Skeletal muscle cell (primary cell): ENCODE results near the gene TAAR9.
A peak's percentile ranks its signal among the peaks of the same experiment; 100 is the strongest.
"Not testable (repeated sequence)": the region's sequence is repeated elsewhere in the genome, so short reads cannot be mapped to it uniquely, and the experiment has no call there.

Experiments used
- DNase-seq: peaks from one replicate; pipeline ENCODE4 v3.0.0-alpha.2; 2010; ENCODE audit warnings: low read depth
- H3K4me3 ChIP-seq: 2 replicates; pipeline ENCODE4 v1.5.1; 2011; ENCODE audit warnings: low read depth, mild to moderate bottlenecking, control low read depth, low read length, moderate library complexity

The TAAR9 gene

DNA sequence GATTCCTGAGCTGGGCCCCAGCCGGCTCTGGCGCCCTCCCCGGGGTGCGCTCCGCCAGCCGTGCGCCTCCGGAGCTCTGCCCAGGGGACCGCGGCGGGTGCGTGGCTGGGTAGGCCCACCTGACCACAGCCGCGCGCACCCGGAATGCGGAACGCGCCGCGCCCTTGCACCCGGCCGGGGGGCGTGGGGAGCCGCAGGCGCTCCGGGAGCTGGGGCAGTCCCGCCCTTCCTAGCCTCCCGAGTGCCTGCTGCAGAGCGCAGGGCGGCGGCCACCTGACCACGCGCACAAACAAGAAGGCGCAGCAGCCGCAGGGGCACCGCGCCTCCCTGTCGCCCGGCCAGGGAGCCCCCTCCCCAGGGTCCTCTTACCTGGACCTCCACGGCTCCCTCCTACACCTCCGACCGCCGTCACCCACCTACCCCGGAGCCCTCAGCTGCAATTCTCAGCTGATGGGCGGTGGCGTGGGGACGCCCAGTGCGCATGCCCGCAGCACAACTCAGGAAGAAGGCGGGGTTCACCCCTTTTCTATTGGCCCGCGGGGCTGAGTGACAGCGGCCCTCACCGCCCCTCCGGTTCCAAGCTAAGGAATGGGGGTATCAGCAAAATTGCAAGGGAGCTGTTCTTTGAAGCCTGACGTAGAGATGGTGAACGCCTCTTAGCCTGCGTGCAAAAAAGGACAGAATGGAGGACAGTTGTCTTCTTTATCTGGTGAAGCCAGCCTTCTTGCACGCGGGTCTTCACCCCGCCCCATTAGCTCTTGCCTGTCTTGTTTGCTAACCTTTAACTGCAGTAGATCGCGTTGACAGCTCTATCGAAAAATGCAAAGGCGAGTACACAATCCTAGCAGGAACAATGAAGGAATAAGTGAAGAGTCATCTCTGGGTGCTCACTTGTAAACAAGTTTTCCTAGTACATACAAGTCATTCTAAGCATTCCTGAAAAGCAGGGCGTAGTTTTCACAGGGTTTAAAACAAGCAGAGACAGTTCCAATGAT lies 25.1 kb upstream of the TAAR9 start, which contains the start of gene STX7:
Gene STX7, minus strand, starts transcription at position 479 of the 995 bp plus-strand sequence. CDS start 9,586 bp downstream, outside the sequence.
- DNase-seq = peak; percentile 47
- peak within 1 kb of the TSS; percentile 83 for H3K4me3 ChIP-seq

DNA sequence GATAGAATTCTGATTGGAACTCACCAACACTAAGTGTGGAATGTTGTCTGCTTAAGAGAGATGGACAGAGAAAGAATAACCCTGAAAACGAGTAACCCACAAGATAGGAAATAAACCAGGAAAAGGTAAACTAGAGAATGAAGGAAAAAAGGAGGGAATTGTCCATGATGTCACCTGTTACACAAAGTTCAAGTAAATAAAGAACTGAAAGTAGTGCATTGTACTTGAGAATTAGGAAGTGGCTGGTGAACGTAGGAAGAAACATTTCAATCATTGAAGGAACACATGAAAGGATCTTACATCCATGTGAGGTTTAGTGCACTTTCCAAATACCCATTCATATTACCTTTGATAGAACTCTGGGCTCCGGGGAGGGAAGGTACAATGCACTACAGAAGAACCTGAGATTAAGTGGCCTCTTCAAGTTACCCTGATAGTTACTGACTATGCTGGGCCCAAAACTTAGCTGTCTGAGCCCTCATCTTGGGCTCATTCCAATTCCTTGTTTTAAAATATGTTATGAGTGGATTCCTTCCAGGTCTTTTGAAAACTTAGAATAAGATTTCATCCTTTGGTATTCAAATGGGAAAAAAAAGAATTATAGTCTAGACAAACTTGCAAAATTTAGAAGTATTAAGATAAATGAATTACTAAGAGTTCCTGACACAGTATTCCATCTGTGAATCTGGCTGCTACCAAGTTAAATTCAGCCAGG lies 24.1 kb upstream of the TAAR9 start:
- no peak overlapping the region for H3K4me3 ChIP-seq
- no peak for DNase-seq

GRCh38 chr6:132515386-132515785 lies 22.7 kb upstream of the TAAR9 start:
- no peak for DNase-seq
- no peak overlapping the region for H3K4me3 ChIP-seq

DNA sequence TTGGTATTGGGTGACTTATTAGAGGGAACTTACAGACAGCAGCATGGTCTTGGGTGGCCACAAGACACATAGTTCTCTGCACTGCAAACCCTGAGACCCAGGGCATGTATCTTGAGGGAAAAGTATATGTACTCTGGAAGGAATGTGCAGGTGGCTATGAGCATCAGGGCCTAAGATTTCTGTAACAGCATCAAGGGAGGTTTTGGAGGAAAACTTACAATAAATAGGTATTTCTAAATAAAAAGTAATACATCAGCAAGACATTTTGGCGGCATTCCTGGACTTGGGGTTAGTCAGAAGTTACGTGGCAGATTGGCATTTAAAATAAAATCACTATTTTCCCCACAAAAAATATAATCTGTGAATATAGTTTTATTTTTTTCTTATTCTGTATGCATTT lies 17.1 kb upstream of the TAAR9 start:
- DNase-seq = no peak
- no peak overlapping the region for H3K4me3 ChIP-seq

DNA sequence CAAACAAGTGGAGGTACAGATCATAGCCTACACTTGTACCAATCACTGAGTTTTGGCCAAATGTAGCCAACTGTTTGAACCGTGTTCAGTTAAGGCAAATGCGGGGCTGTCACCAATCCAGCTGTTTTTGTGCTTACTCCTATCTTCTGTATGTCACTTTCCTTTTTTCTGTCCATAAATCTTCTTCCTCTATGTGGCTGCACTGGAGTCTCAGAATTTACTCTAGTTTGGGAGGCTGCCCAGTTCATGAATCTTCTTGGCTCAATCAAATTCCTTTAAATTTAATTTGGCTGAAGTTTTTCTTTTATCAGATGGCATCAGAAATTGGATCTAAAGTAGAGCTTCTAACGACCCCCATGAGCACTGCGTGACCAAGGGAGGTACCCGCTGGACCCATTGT lies 13.4 kb upstream of the TAAR9 start:
- DNase-seq = no peak
- no peak overlapping the region for H3K4me3 ChIP-seq

DNA sequence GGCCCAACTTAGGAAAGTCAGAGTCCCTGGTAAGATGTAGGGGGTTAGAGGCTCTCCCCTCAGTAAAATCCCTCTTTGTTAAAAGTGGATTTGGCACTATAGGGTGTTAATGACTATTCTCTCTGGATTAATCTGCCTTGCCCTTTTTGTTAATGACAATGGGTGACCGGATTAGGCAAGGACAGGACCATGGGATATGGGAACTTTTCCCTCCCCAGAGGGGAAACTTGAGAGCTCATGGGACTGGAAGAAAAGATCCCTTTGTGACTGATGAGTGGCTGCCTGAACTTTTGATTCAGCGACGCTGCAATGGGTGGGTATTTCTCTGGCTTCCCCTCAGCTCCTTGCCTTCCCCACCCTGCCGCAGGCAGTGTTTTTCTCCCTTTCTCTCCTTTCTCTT lies 12.2 kb upstream of the TAAR9 start:
- H3K4me3 ChIP-seq = no peak overlapping the region
- no peak for DNase-seq

DNA sequence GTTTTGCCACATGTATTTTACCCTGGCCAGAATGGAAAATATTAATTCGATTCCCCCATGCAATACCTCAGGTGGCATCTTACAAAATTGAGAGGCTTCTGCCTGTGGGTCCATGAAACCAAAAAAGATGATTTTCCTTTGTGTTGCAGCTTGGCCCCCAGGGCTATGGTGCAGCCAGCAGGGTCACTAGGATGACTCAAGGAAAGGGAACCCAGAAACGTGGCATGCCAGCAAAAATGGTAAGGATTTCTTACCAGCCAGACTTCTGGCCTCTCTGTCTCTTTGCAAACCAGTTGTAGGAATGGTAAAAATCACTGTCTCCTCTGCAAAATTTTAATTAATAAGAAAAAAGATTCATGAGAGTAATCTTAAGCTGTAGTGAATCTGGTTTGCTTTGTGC lies 11.6 kb upstream of the TAAR9 start:
- H3K4me3 ChIP-seq = no peak overlapping the region
- no peak for DNase-seq

GRCh38 chr6:132527791-132528190 lies 10.3 kb upstream of the TAAR9 start:
- no peak for DNase-seq
- no peak overlapping the region for H3K4me3 ChIP-seq

DNA sequence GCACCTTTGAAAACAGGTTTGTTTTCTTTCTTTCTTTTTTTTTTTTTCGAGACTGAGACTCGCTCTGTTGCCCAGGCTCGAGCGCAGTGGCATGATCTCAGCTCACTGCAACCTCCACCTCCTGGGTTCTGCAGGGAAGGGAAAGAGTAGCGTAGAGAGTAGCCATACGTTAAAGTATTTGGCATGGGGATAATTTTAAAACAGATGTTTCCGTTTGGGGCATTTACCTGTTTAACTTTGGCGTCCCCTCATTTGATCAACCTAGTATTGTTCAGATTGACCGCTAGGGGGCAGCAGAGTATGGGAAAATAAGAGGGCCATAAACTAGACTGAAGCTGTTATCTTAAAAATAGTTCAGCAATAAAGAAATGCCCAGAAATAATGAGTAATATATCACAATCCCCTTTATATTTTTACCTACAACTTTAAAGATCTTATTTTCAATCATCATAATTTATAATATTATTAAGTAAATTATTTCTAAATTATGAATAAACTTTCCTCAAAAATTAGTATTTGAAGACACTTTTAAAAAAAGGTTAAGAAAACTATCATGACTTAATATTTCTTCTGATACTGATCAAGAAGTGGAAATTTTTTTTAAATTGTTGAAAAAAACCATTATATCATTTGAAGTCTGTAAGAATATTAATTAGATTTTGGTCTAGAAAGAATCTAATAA lies 7.6 kb upstream of the TAAR9 start:
- no peak overlapping the region for H3K4me3 ChIP-seq
- DNase-seq = no peak

GRCh38 chr6:132534546-132534945 lies 3.5 kb upstream of the TAAR9 start:
- not testable (repeated sequence) for H3K4me3 ChIP-seq, DNase-seq

GRCh38 chr6:132537145-132537544 lies 932 bp upstream of the TAAR9 start:
- no peak for DNase-seq

GRCh38 chr6:132544826-132545225 lies 6.7 kb downstream of the TAAR9 start:
- DNase-seq = no peak

More at GRCh38 chr6:132537145-132537544, 932 bp upstream of the TAAR9 start:
- no peak overlapping the region for H3K4me3 ChIP-seq

GRCh38 chr6:132548746-132549463 lies 10.8 kb downstream of the TAAR9 start:
- no peak overlapping the region for H3K4me3 ChIP-seq
- no peak for DNase-seq

More at GRCh38 chr6:132544826-132545225, 6.7 kb downstream of the TAAR9 start:
- H3K4me3 ChIP-seq = no peak overlapping the region

GRCh38 chr6:132551214-132551613 lies 13.1 kb downstream of the TAAR9 start:
- DNase-seq = no peak
- no peak overlapping the region for H3K4me3 ChIP-seq

DNA sequence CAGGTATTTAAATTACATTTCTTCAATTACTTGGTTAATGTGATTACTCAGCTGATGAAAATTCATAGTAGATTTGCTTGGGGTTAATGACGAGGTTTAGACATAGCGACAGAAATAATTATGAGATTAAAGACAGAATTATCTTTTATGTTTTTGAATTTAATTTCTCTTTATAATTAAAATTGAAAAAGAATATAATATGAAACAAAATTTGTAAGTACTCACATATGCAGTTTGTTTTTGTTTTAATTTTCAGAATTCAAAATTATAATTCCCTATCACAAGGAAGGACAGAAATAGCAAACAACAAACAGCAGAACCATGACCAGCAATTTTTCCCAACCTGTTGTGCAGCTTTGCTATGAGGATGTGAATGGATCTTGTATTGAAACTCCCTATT lies 14.3 kb downstream of the TAAR9 start, which contains the start of gene TAAR8:
Gene TAAR8, plus strand, starts transcription at position 301 of the 400 bp plus-strand sequence. Its CDS starts 21 bp downstream, at position 322.
- H3K4me3 ChIP-seq = no peak within 1 kb of the TSS
- DNase-seq = no peak

DNA sequence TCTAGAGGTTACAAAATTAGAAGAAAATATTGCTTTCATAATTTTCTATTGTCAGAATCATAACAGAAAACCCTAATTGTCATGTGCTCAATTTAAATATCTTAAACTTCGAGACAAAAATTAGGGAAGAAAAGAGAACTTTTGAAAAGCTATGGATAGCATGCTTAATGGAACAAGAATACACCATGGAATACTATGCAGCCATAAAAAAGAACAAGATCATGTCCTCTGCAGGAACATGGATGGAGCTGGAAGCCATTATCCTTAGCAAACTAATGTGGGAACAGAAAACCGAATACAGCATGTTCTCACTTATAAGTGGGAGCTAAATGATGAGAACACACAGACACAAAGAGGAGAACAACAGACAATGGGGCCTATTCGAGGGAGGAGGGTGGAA lies 22.0 kb downstream of the TAAR9 start:
- DNase-seq, H3K4me3 ChIP-seq: not testable (repeated sequence)

- no peak overlapping the region for H3K4me3 ChIP-seq
- DNase-seq = no peak
Observed at GRCh38 chr6:132566404-132566803, 28.3 kb downstream of the TAAR9 start.

GRCh38 chr6:132567566-132567965 lies 29.5 kb downstream of the TAAR9 start:
- H3K4me3 ChIP-seq = no peak overlapping the region
- no peak for DNase-seq

- no peak for DNase-seq
Observed at GRCh38 chr6:132568611-132569010, 30.5 kb downstream of the TAAR9 start.

More at GRCh38 chr6:132568611-132569010, 30.5 kb downstream of the TAAR9 start:
- H3K4me3 ChIP-seq = no peak overlapping the region
